NCI-H1436 (cell line): ENCODE measurements around the gene LDLRAP1.
"Not testable (repeated sequence)": the region's sequence is repeated elsewhere in the genome, so short reads cannot be mapped to it uniquely, and the experiment has no call there.

Source experiments
- DNase-seq: peaks from one replicate; lab custom pipeline; 2025; lab: John Stamatoyannopoulos, UW

Gene LDLRAP1

GRCh38 chr1:25577134-25577920 lies 33.9 kb downstream of the LDLRAP1 start:
- DNase-seq: no peak

DNA sequence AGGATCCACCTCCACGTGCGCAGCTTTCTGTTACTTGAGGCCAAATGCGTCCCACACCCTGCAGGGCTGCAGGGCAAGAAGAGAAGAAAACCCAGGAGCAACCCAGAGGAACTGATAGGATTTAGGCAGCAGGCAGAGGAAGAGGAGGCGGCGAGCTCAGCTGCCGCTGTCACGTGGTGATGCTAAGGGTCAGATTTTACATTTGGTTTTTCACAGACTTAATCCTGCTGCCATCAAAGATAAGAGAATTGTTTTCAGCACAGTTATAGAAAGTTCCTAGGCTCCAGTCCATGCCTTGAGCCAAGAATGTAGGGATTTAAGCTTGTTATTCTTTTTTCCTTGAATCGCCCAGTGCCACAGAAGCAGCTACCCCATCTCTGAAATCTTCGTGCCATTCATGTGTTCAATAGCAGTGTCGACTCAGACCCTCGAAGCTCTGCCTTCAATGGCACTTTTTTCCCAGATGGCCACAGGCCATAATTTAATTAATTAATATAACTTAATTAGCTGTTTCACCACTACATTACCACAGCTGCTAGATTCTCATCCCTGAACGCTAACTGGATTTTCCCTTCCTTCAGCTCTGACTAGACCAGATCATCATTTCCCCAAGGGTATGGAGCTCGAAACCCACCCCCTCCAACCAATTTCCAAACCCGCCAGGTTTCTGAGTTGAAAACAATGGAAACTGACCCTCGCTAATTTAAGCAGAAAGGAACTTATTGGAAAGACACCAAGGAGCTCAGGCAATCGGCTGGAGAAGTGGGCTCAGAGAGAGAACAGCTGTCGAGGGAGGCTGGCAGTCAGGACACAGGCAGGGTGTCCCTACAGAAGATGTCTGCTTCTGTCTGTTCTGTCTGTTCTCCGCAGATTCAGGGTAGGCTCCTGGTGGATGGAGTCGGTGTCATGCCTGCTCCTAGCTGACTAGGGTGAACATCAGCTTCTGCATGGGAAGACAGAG lies 36.2 kb downstream of the LDLRAP1 start:
- no peak for DNase-seq

DNA sequence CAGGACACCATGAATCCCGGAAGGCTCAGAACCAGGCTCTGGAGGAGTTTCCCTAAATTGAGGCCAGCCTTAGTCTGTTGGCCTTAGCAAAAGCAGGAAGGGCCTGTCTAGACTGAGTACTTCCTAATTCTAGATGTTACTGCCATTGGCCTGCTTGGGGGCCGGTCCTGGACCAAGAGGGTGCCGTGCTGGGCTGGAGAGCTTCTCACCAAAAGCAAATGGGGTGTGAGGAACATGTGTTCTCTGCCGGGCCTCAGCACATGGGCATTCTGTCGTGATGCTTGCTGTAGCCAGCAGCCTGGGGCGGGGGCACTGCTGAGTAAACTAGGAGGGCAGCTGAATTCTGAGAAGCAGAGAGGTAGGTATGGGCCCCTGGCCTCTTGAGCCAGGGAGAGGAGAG lies 37.5 kb downstream of the LDLRAP1 start:
- DNase-seq: no peak

DNA sequence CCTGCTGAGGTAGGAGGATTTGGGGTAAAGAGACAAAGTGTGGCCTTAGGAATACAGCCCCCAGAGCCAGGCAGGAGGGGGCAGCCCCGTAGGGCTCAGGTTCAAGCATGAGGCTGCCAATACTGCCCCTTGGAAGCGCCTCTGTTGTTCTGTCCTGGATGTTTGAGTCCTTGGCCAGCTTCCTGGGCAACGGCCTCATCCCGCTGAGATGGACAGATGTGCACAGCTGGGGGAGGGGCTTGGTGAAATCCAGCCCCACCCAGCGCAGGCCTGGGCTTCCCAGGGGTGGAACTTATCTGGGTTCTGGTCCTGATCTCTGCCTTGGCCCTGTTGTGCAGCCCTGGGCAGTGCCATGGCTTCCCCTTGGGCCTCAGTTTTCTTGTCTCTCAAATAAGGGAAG lies 38.4 kb downstream of the LDLRAP1 start:
- DNase-seq: no peak

- DNase-seq: no peak
Observed at GRCh38 chr1:25583519-25584370, 40.3 kb downstream of the LDLRAP1 start.

DNA sequence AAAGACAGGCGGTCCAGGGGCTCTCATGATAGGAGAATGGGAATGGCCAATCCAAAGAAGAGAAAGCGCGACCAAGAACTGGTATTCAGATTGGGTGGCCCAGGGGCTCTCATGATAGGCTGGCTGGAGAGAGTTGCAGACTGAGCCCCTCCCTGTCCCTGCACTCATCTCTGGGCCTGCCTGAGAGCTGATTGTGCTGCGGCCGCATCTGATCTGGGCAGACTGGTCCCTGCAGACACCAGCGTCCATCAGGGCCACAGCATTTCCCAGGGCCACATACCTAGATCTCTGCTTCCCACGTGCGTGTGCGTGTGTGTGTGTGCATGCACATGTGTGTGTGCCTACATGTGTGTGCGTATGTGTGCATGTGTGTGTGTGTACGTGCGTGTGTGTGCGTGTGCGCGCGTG lies 42.8 kb downstream of the LDLRAP1 start:
- DNase-seq: no peak

DNA sequence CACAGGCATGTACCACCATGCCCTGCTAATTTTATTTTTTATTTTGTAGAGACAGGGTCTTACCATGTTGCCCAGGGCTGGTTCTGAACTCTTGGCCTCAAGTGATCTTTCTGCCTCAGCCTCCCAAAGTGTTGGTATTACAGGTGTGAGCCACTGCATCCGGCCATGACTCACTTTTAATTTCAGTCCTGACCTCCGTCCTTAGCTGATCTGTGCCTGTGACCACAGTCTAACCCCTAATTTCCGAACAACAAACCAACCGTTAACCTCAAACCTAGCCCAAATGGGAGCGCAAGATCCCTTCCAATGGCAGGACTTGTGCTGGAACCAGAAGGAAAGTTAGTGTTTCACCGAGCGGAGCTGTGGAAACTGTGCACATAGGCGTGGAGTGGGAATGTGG lies 43.9 kb downstream of the LDLRAP1 start:
- no peak for DNase-seq

DNA sequence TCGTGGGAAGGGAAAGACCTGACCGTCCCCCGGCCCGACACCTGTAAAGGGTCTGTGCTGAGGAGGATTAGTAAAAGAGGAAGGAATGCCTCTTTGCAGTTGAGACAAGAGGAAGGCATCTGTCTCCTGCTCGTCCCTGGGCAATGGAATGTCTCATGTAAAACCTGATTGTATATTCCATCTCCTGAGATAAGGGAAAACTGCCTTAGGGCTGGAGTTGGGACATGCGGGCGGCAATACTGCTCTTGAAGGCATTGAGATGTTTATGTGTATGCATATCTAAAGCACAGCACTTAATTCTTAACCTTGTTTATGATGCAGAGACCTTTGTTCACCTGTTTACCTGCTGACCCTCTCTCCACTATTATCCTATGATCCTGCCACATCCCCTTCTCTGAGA lies 44.8 kb downstream of the LDLRAP1 start:
- not testable (repeated sequence) for DNase-seq

DNA sequence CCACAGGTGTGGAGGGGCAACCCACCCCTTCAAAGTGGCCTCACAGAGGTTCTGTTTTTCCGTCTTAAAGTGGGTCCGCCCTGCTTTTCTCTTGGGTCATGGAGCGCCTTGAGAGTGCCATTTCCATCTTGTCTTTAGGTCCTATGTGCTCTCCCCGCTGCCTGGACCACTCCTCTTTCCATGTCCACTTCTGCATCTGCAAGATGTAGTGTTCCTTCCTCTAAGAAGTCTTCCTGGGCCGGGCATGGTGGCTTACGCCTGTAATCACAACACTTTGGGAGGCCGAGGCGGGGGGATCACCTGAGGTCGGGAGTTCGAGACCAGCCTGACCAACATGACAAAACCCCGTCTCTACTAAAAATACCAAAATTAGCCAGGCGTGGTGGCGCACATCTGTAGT lies 45.4 kb downstream of the LDLRAP1 start:
- not testable (repeated sequence) for DNase-seq

- no peak for DNase-seq
Observed at GRCh38 chr1:25590096-25590824, 46.9 kb downstream of the LDLRAP1 start.

GRCh38 chr1:25593861-25594260 lies 50.5 kb downstream of the LDLRAP1 start:
- no peak for DNase-seq

DNA sequence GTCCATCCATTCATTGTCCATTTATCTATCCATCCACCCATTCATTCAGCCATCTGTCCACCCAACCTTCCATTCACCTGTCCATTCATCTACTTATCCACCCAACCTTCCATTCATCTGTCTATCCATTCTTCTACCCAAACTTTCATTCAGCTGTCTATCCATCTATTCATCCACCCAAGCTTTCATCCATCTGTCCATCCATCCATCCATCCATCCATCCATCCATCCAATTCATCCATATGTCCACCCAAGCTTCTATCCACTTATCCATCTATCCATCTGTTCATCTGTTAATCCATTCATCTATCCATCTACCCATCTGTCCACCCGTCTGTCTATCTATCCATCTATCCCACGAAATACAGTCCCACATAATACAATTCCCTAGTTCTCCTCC lies 51.6 kb downstream of the LDLRAP1 start:
- no peak for DNase-seq

DNA sequence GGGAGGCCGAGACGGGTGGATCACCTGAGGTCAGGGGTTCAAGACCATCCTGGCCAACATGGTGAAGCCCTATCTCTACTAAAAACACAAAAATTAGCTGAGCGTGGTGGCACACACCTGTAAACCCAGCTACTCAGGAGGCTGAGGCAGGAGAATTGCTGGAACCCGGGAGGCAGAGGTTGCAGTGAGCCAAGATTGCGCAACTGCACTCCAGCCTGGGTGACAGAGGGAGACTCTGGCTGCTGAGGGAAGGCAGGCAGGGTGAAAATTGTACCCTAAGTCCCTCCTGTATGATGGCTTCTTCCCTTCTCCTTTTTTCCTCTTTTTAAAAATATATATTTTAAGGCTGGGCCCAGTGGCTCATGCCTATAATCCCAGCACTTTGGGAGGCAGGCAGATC lies 53.2 kb downstream of the LDLRAP1 start:
- not testable (repeated sequence) for DNase-seq

DNA sequence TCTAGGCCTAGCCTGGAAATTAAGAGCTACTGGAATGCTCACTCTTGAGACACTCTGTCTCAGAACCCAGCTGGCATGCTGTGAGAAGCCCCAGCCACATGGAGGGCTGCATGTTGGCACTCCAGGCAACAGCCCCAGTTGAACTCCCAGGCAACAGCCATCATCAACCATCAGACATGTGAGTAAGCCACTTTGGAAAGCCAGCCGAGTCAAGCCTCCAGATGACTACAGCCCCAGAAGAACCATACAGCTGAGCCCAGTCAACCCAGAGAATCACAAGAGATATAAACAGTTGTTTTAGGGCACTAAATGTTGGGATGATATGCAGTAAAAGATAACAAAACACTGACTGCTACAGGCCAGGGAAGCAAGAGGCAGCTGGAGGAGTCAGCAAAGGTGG lies 55.5 kb downstream of the LDLRAP1 start:
- DNase-seq: no peak

GRCh38 chr1:25599969-25600610 lies 56.7 kb downstream of the LDLRAP1 start:
- DNase-seq: no peak

DNA sequence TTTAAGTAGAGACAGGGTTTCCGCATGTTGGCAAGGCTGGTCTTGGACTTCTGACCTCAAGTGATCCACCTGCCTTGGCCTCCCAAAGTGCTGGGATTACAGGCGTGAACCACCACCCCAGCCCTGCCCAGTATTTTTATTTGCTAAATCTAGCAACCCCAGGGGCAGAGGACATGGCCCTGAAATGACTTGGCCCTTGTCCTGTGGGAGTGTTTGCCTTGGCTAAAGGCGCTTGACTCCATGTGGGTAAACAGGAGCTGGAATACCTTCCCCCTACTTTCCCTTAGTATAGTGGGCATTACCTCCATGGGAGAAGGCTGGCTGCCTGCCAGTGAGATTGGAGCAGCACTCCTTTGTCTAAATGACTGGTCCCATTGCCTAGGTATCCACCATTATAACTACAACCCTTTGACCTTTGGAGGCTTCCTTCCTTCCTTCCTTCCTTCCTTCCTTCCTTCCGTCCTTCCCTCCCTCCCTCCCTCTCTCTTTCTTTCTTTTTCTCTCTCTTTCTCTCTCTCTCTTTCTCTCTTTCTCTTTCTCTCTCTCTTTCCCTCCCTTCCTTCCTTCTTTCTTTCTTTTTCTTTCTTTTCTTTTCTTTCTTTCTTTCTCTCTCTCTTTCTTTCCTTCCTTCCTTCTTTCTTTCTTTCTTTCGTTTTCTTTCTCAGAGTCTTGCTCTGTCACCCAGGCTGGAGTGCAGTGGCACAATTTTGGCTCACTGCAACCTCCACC lies 57.7 kb downstream of the LDLRAP1 start:
- DNase-seq: not testable (repeated sequence)

GRCh38 chr1:25603779-25604538 lies 60.6 kb downstream of the LDLRAP1 start:
- DNase-seq: not testable (repeated sequence)

DNA sequence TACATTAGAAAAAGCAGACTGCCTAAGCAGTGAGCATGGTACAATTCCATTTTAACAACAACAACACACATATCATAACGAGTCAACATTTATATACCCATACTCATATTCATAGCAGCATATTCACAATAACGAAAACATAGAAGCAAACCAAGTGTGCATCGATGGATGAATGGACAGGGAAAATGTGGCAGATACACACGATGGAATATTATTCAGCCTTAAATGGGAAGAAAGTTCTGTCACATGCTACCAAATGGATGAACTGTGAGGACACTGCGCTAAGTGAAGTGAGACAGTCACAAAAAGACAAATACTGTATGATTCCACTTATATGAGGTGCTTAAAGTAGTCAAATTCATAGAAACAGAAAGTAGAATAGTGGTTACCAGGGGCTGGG lies 63.7 kb downstream of the LDLRAP1 start:
- no peak for DNase-seq

GRCh38 chr1:25608488-25609178 lies 65.2 kb downstream of the LDLRAP1 start:
- DNase-seq: peak; percentile 60
